A673 (cell line): ENCODE data around the gene MBL2. TPM values are rescaled to one million over a fixed set of nuclear protein-coding genes. Genes with fewer than 3 reads are reported as not detected.

Experiments
- BruUV-seq: library from RNA; stranded (reverse); fragments of 400-500 nt; replicated peaks from 2 replicates; lab custom pipeline; 2021; lab: Mats Ljungman, UMichigan
- CTCF ChIA-PET: fragments of 300-600 bp; sonication (Branson Sonifier 250); formaldehyde crosslinking; loops from one replicate; lab custom pipeline; 2022; ENCODE audit warnings: antibody characterized with exemption; lab: Charles Lee
- POLR2A ChIA-PET: fragments of 300-600 bp; sonication (Branson Sonifier 250); formaldehyde crosslinking; loops from one replicate; lab custom pipeline; 2022; ENCODE audit warnings: antibody characterized with exemption; ENCODE audit not compliant: low non-redundant PET; lab: Charles Lee
- DNase-seq: peaks from one replicate; pipeline ENCODE4 v3.0.0-alpha.2; 2015; ENCODE audit warnings: low spot score
- H3K27ac ChIP-seq: fragments of 200-600 bp; sonication (generic); 2 replicates; pipeline ENCODE4 v1.5.1; 2016; ENCODE audit warnings: mixed run types, low read depth, mild to moderate bottlenecking, mixed read lengths, antibody characterized with exemption, low read length; ENCODE audit not compliant: poor library complexity, severe bottlenecking
- H3K27me3 ChIP-seq: fragments of 200-600 bp; sonication (generic); replicated peaks from 2 replicates; pipeline ENCODE4 v1.6.1; 2017; ENCODE audit warnings: mixed run types, low read depth, mild to moderate bottlenecking, mixed read lengths, antibody characterized with exemption, low read length; ENCODE audit not compliant: insufficient read depth, poor library complexity
- H3K36me3 ChIP-seq: fragments of 200-600 bp; sonication (generic); 2 replicates; pipeline ENCODE4 v1.6.1; 2016; ENCODE audit warnings: mixed run types, mild to moderate bottlenecking, mixed read lengths, antibody characterized with exemption, low read length; ENCODE audit not compliant: insufficient read depth, poor library complexity, severe bottlenecking
- H3K4me1 ChIP-seq: fragments of 200-600 bp; sonication (generic); 2 replicates; pipeline ENCODE4 v1.6.1; 2017; ENCODE audit warnings: mixed run types, mild to moderate bottlenecking, mixed read lengths, antibody characterized with exemption, low read length; ENCODE audit not compliant: insufficient read depth, poor library complexity, severe bottlenecking
- H3K4me3 ChIP-seq: fragments of 200-600 bp; sonication (generic); 2 replicates; pipeline ENCODE4 v1.5.1; 2016; ENCODE audit warnings: low read depth, mixed run types, mild to moderate bottlenecking, mixed read lengths, low read length; ENCODE audit not compliant: poor library complexity, severe bottlenecking
- H3K9me3 ChIP-seq: fragments of 200-600 bp; sonication (generic); 2 replicates; pipeline ENCODE4 v1.6.1; 2016; ENCODE audit warnings: mixed run types, low read depth, mild to moderate bottlenecking, mixed read lengths, antibody characterized with exemption, low read length; ENCODE audit not compliant: poor library complexity, severe bottlenecking
- CTCF ChIP-seq: fragments of 300-800, 200-600 bp; sonication (generic); conservative IDR thresholded peaks from 2 replicates; pipeline ENCODE4 v1.5.1; 2017; ENCODE audit warnings: low read depth, mild to moderate bottlenecking, antibody characterized with exemption, low read length, moderate library complexity, mixed read lengths
- EZH2 ChIP-seq: fragments of 200-600 bp; sonication (generic); IDR thresholded peaks from 2 replicates; pipeline ENCODE4 v1.6.1; 2017; ENCODE audit warnings: borderline replicate concordance, low read depth, mild to moderate bottlenecking, mixed read lengths, antibody characterized with exemption, low read length; ENCODE audit not compliant: poor library complexity, severe bottlenecking
- intact Hi-C: fragments of 100-400 bp; cut with micrococcal nuclease; formaldehyde crosslinking; loops from one replicate; pipeline ENCODE4 v1.10.0; 2022; ENCODE audit not compliant: unreplicated experiment
- total RNA-seq: library from RNA; stranded (reverse); gene quantifications from 2 replicates; pipeline ENCODE4 v1.2.3, GENCODE V29; 2021

Gene MBL2
- total RNA-seq, 1 experiment from 2014 or later, result not detected

GRCh38 chr10:52775132-52775647 lies 2.6 kb upstream of the MBL2 start:
- Histone ChIP-seq H3K4me1 (no peaks in the 10 kb centered on the region), H3K4me3 (no peak overlapping the region), H3K27me3 (no peaks in the 10 kb centered on the region), H3K27ac (no peak overlapping the region), H3K36me3 (no peaks in the 10 kb centered on the region), H3K9me3 (no peaks in the 10 kb centered on the region)
- BruUV-seq, result no TSS peak
- ChIA-PET CTCF (interaction anchor here (1.1 kb wide), 1 partner anchor 130 kb away, joined by 3 read pairs; no protein-coding TSS in a partner anchor), POLR2A (no interaction called here)
- intact Hi-C loops, result no loop called here
- TF ChIP-seq EZH2 (no peak), CTCF (no peak)
- DNase-seq, result no peak

- POLR2A ChIA-PET, result no interaction called here
- H3K27ac ChIP-seq, result no peak overlapping the region
- H3K27me3 ChIP-seq, result no peaks in the 10 kb centered on the region
- CTCF ChIA-PET, result no interaction called here
- no peak overlapping the region for H3K4me3 ChIP-seq
- H3K36me3 ChIP-seq, result no peaks in the 10 kb centered on the region
- intact Hi-C loops, result no loop called here
- H3K4me1 ChIP-seq, result no peaks in the 10 kb centered on the region
- no peaks in the 10 kb centered on the region for H3K9me3 ChIP-seq
- no peak for DNase-seq
- TF ChIP-seq EZH2 (no peak), CTCF (no peak)
- no TSS peak for BruUV-seq
Measured at GRCh38 chr10:52774600-52775106, 2.1 kb upstream of the MBL2 start.

GRCh38 chr10:52774182-52774581 lies 1.6 kb upstream of the MBL2 start:
- Histone ChIP-seq H3K4me3 (no peak overlapping the region), H3K4me1 (no peaks in the 10 kb centered on the region), H3K9me3 (no peaks in the 10 kb centered on the region), H3K27ac (no peak overlapping the region), H3K36me3 (no peaks in the 10 kb centered on the region), H3K27me3 (no peaks in the 10 kb centered on the region)
- TF ChIP-seq CTCF (no peak), EZH2 (no peak)
- no TSS peak for BruUV-seq
- ChIA-PET POLR2A (no interaction called here), CTCF (no interaction called here)
- DNase-seq, result no peak
- intact Hi-C loops, result no loop called here
